Measurements from ENCODE around the gene FXYD2. TPM values are rescaled to one million over a fixed set of nuclear protein-coding genes. Genes with fewer than 3 reads are reported as not detected.

Gene FXYD2
- total RNA-seq, 1 experiment from 2014 or later = 1.4 TPM

DNA sequence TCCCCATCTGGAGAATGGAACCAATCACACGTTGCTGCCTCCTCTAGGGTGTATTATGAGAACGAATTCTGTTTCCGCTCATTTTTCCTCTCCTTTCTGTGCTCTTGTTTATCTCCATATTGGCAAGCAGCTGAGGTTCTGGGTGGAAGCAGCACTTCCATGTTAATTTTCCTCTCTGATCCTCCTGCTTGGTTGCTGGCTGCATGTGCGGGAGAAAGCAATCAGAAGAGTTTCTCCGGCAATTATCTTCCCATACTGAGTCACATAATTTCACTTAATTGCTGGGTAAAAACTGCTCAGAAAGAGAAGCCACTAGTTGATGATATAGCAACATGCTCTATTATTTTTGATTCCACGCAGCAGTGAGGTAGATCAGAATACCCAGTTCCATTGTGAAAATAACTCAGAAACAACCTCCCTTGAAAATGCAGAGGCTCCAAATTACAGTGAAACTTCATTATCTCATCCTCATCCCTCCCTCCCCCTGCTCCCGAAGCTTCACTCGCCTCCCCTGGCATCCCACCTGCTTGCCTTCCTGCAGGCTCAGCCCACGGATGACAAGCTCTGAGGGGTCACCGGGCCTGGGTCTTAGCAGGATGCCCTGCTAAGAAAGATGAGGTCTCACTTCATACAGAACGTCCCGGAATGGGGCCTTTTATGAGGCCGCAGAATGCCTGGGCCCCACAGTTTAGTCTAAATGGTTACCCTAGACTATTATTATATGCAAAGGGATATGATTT is 31.5 kb upstream of the FXYD2 start (continued):
- TF ChIP-seq, protein P1, sequence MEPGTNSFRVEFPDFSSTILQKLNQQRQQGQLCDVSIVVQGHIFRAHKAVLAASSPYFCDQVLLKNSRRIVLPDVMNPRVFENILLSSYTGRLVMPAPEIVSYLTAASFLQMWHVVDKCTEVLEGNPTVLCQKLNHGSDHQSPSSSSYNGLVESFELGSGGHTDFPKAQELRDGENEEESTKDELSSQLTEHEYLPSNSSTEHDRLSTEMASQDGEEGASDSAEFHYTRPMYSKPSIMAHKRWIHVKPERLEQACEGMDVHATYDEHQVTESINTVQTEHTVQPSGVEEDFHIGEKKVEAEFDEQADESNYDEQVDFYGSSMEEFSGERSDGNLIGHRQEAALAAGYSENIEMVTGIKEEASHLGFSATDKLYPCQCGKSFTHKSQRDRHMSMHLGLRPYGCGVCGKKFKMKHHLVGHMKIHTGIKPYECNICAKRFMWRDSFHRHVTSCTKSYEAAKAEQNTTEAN (CRISPR knock-in tag; IDR thresholded peaks at IDR 0.05) = no peak
- TF ChIP-seq, protein P2, sequence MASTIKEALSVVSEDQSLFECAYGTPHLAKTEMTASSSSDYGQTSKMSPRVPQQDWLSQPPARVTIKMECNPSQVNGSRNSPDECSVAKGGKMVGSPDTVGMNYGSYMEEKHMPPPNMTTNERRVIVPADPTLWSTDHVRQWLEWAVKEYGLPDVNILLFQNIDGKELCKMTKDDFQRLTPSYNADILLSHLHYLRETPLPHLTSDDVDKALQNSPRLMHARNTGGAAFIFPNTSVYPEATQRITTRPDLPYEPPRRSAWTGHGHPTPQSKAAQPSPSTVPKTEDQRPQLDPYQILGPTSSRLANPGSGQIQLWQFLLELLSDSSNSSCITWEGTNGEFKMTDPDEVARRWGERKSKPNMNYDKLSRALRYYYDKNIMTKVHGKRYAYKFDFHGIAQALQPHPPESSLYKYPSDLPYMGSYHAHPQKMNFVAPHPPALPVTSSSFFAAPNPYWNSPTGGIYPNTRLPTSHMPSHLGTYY (CRISPR knock-in tag; IDR thresholded peaks at IDR 0.05) = no peak
- no peak for TF ChIP-seq ZNF423 (CRISPR knock-in tag; IDR thresholded peaks at IDR 0.05)
- no peak for TF ChIP-seq ZNF121 (CRISPR knock-in tag; IDR thresholded peaks at IDR 0.05)
- TF ChIP-seq TCF7 (CRISPR knock-in tag; IDR thresholded peaks at IDR 0.05; ENCODE audit: low read depth) = no peak
- TF ChIP-seq, protein P3, sequence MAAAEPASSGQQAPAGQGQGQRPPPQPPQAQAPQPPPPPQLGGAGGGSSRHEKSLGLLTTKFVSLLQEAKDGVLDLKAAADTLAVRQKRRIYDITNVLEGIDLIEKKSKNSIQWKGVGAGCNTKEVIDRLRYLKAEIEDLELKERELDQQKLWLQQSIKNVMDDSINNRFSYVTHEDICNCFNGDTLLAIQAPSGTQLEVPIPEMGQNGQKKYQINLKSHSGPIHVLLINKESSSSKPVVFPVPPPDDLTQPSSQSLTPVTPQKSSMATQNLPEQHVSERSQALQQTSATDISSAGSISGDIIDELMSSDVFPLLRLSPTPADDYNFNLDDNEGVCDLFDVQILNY (CRISPR knock-in tag; IDR thresholded peaks at IDR 0.05) = no peak
- no peak for TF ChIP-seq PRRX2 (CRISPR knock-in tag; IDR thresholded peaks at IDR 0.05)

DNA sequence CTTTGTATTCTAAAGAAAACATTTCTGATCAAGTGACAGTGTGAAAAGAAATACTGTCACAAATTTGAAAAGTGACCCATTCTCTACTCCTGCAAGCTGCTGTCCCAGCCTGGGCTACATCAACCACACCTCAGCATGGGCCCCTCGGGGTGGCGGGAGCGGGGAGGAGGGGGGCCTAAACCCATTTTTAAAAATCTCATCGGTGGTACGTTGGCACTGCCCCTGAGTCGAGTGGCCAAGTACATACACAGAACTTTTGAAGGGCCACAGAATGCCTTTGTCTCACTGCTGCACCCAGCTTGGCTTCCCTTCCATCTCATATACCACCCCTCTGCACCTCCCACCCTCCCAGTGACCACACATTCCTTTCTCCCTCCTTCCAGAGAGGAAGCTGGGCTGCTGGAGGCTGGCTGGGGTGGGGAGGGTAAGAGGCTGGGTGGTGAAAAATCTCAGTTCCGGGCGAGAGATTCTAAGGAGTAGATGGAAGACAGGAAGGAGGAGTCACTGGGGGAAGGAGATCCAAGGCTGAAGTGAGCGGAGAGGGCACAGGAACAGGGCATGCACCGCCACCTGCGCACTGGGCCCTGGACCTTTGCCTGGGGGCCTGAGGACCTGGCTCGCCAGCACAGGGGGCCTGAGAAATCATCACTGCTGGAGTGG is 30.8 kb upstream of the FXYD2 start:
- TF ChIP-seq ZNF416 (CRISPR knock-in tag; IDR thresholded peaks at IDR 0.05) (no peak), ZNF671 (CRISPR knock-in tag; IDR thresholded peaks at IDR 0.05) (no peak), MYBL2 (CRISPR knock-in tag; IDR thresholded peaks at IDR 0.05) (no peak), RELA (CRISPR knock-in tag; IDR thresholded peaks at IDR 0.05; ENCODE audit: borderline replicate concordance) (no peak), HMGA2 (CRISPR knock-in tag; IDR thresholded peaks at IDR 0.05) (no peak)
- TF ChIP-seq, protein P4, sequence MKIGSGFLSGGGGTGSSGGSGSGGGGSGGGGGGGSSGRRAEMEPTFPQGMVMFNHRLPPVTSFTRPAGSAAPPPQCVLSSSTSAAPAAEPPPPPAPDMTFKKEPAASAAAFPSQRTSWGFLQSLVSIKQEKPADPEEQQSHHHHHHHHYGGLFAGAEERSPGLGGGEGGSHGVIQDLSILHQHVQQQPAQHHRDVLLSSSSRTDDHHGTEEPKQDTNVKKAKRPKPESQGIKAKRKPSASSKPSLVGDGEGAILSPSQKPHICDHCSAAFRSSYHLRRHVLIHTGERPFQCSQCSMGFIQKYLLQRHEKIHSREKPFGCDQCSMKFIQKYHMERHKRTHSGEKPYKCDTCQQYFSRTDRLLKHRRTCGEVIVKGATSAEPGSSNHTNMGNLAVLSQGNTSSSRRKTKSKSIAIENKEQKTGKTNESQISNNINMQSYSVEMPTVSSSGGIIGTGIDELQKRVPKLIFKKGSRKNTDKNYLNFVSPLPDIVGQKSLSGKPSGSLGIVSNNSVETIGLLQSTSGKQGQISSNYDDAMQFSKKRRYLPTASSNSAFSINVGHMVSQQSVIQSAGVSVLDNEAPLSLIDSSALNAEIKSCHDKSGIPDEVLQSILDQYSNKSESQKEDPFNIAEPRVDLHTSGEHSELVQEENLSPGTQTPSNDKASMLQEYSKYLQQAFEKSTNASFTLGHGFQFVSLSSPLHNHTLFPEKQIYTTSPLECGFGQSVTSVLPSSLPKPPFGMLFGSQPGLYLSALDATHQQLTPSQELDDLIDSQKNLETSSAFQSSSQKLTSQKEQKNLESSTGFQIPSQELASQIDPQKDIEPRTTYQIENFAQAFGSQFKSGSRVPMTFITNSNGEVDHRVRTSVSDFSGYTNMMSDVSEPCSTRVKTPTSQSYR (CRISPR knock-in tag; IDR thresholded peaks at IDR 0.05) = no peak
- peaks cover 9% of the 10 kb centered on the region for H3K9me3 Mint-ChIP-seq
- ATAC-seq (no peak; the same call in 1 of the 2 replicates), DNase-seq (ENCODE audit: low spot score) (no peak)
- no peak overlapping the region for H3K27ac Mint-ChIP-seq
- CTCF ChIA-PET = interaction anchor here (1.3 to 1.8 kb wide), 2 partner anchors 50 to 91 kb away, joined by 5 to 8 read pairs; no protein-coding TSS in a partner anchor
- peaks cover 30% of the 10 kb centered on the region for H3K4me1 Mint-ChIP-seq
- peaks cover 2% of the 10 kb centered on the region; the same call in 1 of the 2 replicates for H3K27me3 Mint-ChIP-seq (ENCODE audit: low read depth)
- POLR2A ChIA-PET = no interaction called here
- no peak overlapping the region for H3K4me3 Mint-ChIP-seq
- peaks cover 8% of the 10 kb centered on the region for H3K36me3 Mint-ChIP-seq

DNA sequence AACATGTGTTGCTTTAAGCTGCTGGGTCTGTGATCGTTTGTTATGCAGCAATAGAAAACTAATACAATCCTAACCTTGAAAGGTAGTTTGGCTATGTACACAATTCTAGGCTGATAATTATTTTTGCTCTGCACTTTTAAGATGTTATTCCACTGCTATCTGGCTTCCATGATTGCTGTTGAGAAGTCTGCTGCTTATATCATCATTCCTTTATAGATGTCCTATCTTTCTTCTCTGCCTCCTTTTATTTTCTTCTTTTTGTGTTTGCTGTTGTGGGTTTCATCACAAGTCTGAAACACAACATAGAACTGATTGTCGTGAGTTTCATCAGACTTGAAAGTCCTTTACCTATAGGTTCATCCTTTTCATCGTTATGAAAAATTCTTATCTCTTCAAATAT is 27.8 kb upstream of the FXYD2 start:
- Mint-ChIP-seq H3K4me3 (no peak overlapping the region), H3K4me1 (peaks cover 25% of the 10 kb centered on the region), H3K9me3 (peaks cover 13% of the 10 kb centered on the region), H3K36me3 (peaks cover 8% of the 10 kb centered on the region), H3K27ac (no peak overlapping the region), H3K27me3 (ENCODE audit: low read depth) (peaks cover 2% of the 10 kb centered on the region; the same call in 1 of the 2 replicates)
- POLR2A ChIA-PET = no interaction called here
- CTCF ChIA-PET = interaction anchor here (1.0 to 3.3 kb wide), 3 partner anchors 8 to 95 kb away, joined by 3 to 9 read pairs (median 4); no protein-coding TSS in a partner anchor
- no peak for TF ChIP-seq SMAD4 (CRISPR knock-in tag; IDR thresholded peaks at IDR 0.05)
- TF ChIP-seq ZNF396 (CRISPR knock-in tag; IDR thresholded peaks at IDR 0.05; ENCODE audit: borderline replicate concordance) = no peak
- TF ChIP-seq, protein P5, sequence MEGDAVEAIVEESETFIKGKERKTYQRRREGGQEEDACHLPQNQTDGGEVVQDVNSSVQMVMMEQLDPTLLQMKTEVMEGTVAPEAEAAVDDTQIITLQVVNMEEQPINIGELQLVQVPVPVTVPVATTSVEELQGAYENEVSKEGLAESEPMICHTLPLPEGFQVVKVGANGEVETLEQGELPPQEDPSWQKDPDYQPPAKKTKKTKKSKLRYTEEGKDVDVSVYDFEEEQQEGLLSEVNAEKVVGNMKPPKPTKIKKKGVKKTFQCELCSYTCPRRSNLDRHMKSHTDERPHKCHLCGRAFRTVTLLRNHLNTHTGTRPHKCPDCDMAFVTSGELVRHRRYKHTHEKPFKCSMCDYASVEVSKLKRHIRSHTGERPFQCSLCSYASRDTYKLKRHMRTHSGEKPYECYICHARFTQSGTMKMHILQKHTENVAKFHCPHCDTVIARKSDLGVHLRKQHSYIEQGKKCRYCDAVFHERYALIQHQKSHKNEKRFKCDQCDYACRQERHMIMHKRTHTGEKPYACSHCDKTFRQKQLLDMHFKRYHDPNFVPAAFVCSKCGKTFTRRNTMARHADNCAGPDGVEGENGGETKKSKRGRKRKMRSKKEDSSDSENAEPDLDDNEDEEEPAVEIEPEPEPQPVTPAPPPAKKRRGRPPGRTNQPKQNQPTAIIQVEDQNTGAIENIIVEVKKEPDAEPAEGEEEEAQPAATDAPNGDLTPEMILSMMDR (IDR thresholded peaks at IDR 0.05) = no peak
- TF ChIP-seq ZNF121 (CRISPR knock-in tag; IDR thresholded peaks at IDR 0.05) = no peak
- TF ChIP-seq, protein P6, sequence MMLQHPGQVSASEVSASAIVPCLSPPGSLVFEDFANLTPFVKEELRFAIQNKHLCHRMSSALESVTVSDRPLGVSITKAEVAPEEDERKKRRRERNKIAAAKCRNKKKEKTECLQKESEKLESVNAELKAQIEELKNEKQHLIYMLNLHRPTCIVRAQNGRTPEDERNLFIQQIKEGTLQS (CRISPR knock-in tag; conservative IDR thresholded peaks at IDR 0.05) = no peak
- no peak for TF ChIP-seq NFATC4 (CRISPR knock-in tag; IDR thresholded peaks at IDR 0.05)
- peak; percentile 90 for TF ChIP-seq ZNF317 (CRISPR knock-in tag; IDR thresholded peaks at IDR 0.05; ENCODE audit: borderline replicate concordance, low read depth)
- DNase-seq (ENCODE audit: low spot score) (no peak), ATAC-seq (no peak)

All from WTC11 (cell line).